ENCODE results near the gene PLA2G2F.

Gene PLA2G2F

GRCh38 chr1:20107796-20108195 lies 31.3 kb upstream of the PLA2G2F start:
- TF ChIP-seq CTCF (conservative IDR thresholded peaks at IDR 0.05): no peak
- H3K27ac ChIP-seq: no peak overlapping the region

- no peak overlapping the region; the same call in 1 of the 2 replicates for H3K27ac ChIP-seq
- no peak for TF ChIP-seq CTCF (conservative IDR thresholded peaks at IDR 0.05)
These were observed 30.6 kb upstream of the PLA2G2F start for GRCh38 chr1:20108366-20109123.

- no peak for TF ChIP-seq CTCF (conservative IDR thresholded peaks at IDR 0.05)
- no peak overlapping the region; the same call in 1 of the 2 replicates for H3K27ac ChIP-seq
These were observed 29.8 kb upstream of the PLA2G2F start for GRCh38 chr1:20109223-20109856.

- H3K27ac ChIP-seq: no peak overlapping the region
- TF ChIP-seq CTCF (conservative IDR thresholded peaks at IDR 0.05): no peak
These were observed 28.4 kb upstream of the PLA2G2F start for GRCh38 chr1:20110679-20111078.

GRCh38 chr1:20111452-20111851 lies 27.7 kb upstream of the PLA2G2F start:
- no peak overlapping the region for H3K27ac ChIP-seq
- TF ChIP-seq CTCF (conservative IDR thresholded peaks at IDR 0.05): no peak

- TF ChIP-seq CTCF (conservative IDR thresholded peaks at IDR 0.05): no peak
- no peak overlapping the region for H3K27ac ChIP-seq
These were observed 26.7 kb upstream of the PLA2G2F start for GRCh38 chr1:20112279-20113000.

GRCh38 chr1:20114021-20114648 lies 25.0 kb upstream of the PLA2G2F start:
- no peak for TF ChIP-seq CTCF (conservative IDR thresholded peaks at IDR 0.05)
- H3K27ac ChIP-seq: no peak overlapping the region
